ENCODE measurements around the gene STYXL1.

GRCh38 chr7:75995052-75995471 is 52.7 kb downstream of the STYXL1 start:
- TF ChIP-seq, protein P1, sequence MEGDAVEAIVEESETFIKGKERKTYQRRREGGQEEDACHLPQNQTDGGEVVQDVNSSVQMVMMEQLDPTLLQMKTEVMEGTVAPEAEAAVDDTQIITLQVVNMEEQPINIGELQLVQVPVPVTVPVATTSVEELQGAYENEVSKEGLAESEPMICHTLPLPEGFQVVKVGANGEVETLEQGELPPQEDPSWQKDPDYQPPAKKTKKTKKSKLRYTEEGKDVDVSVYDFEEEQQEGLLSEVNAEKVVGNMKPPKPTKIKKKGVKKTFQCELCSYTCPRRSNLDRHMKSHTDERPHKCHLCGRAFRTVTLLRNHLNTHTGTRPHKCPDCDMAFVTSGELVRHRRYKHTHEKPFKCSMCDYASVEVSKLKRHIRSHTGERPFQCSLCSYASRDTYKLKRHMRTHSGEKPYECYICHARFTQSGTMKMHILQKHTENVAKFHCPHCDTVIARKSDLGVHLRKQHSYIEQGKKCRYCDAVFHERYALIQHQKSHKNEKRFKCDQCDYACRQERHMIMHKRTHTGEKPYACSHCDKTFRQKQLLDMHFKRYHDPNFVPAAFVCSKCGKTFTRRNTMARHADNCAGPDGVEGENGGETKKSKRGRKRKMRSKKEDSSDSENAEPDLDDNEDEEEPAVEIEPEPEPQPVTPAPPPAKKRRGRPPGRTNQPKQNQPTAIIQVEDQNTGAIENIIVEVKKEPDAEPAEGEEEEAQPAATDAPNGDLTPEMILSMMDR (IDR thresholded peaks at IDR 0.05), result no peak
- TF ChIP-seq POLR2A (IDR thresholded peaks at IDR 0.05), result no peak

All from body of pancreas (tissue), 4 donors.